Measurements from ENCODE around the gene GRM8. TPM values are rescaled to one million over a fixed set of nuclear protein-coding genes. Genes with fewer than 3 reads are reported as not detected.

The GRM8 gene
- not detected for total RNA-seq

DNA sequence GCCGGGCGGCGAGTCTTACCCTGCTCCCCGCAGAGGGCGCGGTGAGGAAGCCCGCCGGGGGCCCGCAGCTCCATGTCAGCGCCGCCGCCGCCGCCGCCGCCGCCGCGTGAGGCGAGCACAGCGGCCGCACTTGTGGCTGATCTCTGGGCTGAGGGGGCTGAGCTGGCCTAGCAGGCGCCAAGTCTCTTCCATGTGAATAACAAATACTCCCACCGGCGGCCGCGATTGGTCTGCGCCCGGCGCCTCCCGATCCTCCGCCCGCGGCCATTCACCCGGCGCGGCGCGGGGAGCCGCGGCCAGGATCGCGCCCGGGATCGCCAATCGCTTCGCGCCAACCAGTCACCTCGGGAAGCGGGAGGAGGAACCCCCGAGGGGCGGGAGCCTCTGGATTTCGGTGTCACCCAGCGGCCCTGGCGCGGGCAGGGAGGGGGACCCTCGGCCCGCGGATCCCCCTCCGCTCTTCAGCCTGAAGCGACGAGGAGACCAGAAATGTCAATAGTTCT is at the start of gene GRM8:
Gene GRM8 (minus strand): TSS at position 164 of the 503 bp plus-strand sequence.
- peak; percentile 39 for DNase-seq
- intact Hi-C loops (cut with DNase I, micrococcal nuclease): loop anchor here (1.0 to 10.0 kb wide), 5 partner anchors 94 to 451 kb away; partner anchors contain the start of gene ZNF800 (in 1 of the 2)
- ChIA-PET CTCF (interaction anchor here (1.1 to 1.3 kb wide), 3 partner anchors 15 to 191 kb away, joined by 3 read pairs; no protein-coding TSS in a partner anchor), POLR2A (no interaction called here)
- H3K27me3 Mint-ChIP-seq: peaks cover 62% of the 10 kb centered on the region
- H3K27ac Mint-ChIP-seq: no peak within 1 kb of the TSS
- H3K4me1 Mint-ChIP-seq: peaks cover 7% of the 10 kb centered on the region
- H3K9me3 Mint-ChIP-seq (ENCODE audit: low read depth): no peaks in the 10 kb centered on the region
- no peak for ATAC-seq
- H3K36me3 Mint-ChIP-seq (ENCODE audit: low read depth): no peaks in the 10 kb centered on the region
- peak within 1 kb of the TSS; percentile 75 for H3K4me3 Mint-ChIP-seq

DNA sequence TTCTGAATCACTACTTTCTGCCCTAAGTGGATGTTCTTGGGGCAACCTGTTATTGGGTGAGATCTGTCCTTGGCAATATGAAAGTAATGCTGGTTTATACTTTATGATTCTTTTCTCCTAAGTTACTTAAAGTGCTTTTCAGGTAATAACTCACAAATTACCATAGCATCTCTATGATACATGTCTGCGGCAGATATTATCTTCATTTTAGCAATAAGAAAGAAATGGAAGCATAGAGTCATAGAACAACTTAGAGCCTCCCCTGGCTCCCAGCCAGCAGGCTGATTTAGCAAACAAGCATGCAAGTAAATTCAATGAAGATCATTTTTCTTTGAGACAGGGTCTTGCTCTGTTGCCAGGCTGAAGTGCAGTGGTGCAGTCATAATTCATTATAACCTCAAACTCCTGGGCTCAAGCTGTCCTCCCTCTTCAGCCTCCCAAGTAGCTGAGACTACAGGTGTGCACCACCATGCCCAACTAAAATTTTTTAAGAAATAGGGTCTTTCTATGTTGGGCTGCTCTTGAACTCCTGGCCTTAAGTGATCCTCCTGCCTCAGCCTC is 38.1 kb upstream of the GRM8 start:
- H3K4me3 Mint-ChIP-seq: no peak overlapping the region
- intact Hi-C loops (cut with DNase I, micrococcal nuclease): no loop called here
- DNase-seq (no peak), ATAC-seq (no peak)
- H3K9me3 Mint-ChIP-seq (ENCODE audit: low read depth): no peaks in the 10 kb centered on the region
- H3K36me3 Mint-ChIP-seq (ENCODE audit: low read depth): no peaks in the 10 kb centered on the region
- H3K27ac Mint-ChIP-seq: no peak overlapping the region
- no peaks in the 10 kb centered on the region for H3K4me1 Mint-ChIP-seq
- H3K27me3 Mint-ChIP-seq: peaks cover 12% of the 10 kb centered on the region
- CTCF ChIA-PET: interaction anchor here (1.0 kb wide), 1 partner anchor 14 kb away, joined by 4 read pairs; no protein-coding TSS in a partner anchor
- POLR2A ChIA-PET: no interaction called here

- CTCF ChIA-PET: interaction anchor here (1.6 kb wide), 1 partner anchor 15 kb away, joined by 3 read pairs; no protein-coding TSS in a partner anchor
- Mint-ChIP-seq H3K4me3 (no peak overlapping the region), H3K4me1 (no peaks in the 10 kb centered on the region), H3K36me3 (ENCODE audit: low read depth) (no peaks in the 10 kb centered on the region), H3K27me3 (peaks cover 10% of the 10 kb centered on the region), H3K9me3 (ENCODE audit: low read depth) (no peaks in the 10 kb centered on the region), H3K27ac (no peak overlapping the region)
- POLR2A ChIA-PET: no interaction called here
- DNase-seq: no peak
- intact Hi-C loops (cut with DNase I, micrococcal nuclease): no loop called here
- no peak for ATAC-seq
Observed at GRCh38 chr7:127290116-127290655, 37.4 kb upstream of the GRM8 start.

GRCh38 chr7:127287133-127287532 is 34.4 kb upstream of the GRM8 start:
- Mint-ChIP-seq H3K36me3 (ENCODE audit: low read depth) (no peaks in the 10 kb centered on the region), H3K9me3 (ENCODE audit: low read depth) (no peaks in the 10 kb centered on the region), H3K4me1 (no peaks in the 10 kb centered on the region), H3K4me3 (no peak overlapping the region), H3K27me3 (peaks cover 8% of the 10 kb centered on the region), H3K27ac (no peak overlapping the region)
- POLR2A ChIA-PET: no interaction called here
- intact Hi-C loops (cut with DNase I, micrococcal nuclease): no loop called here
- CTCF ChIA-PET: no interaction called here
- DNase-seq (no peak), ATAC-seq (no peak)

GRCh38 chr7:127270093-127270492 is 17.4 kb upstream of the GRM8 start:
- ATAC-seq (no peak), DNase-seq (no peak)
- peaks cover 32% of the 10 kb centered on the region for H3K27me3 Mint-ChIP-seq
- H3K4me3 Mint-ChIP-seq: no peak overlapping the region
- H3K9me3 Mint-ChIP-seq (ENCODE audit: low read depth): no peaks in the 10 kb centered on the region
- no peaks in the 10 kb centered on the region for H3K4me1 Mint-ChIP-seq
- no peaks in the 10 kb centered on the region for H3K36me3 Mint-ChIP-seq (ENCODE audit: low read depth)
- POLR2A ChIA-PET: no interaction called here
- CTCF ChIA-PET: interaction anchor here (0.7 kb wide), 1 partner anchor 717 kb away, joined by 3 read pairs; no protein-coding TSS in a partner anchor
- intact Hi-C loops (cut with DNase I, micrococcal nuclease): no loop called here
- H3K27ac Mint-ChIP-seq: no peak overlapping the region

DNA sequence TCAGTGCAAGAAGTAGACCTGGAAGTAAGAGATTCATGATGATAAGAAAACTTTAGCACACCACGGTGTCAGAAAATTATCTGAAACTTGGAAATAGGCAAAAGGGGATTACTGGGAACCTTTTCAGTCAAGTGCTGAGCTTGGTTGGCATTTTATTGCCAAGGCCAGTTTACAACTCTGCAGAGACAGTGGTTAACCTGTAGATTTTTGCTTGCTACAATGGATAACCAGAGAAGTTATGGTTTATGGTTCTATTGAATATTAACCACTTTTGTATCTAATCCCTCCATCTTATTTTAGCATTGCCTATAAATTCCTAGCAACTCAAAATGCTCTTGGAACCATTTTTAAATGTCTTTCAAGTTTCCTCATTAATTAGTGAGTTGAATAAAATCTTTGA is 13.3 kb upstream of the GRM8 start:
- H3K9me3 Mint-ChIP-seq (ENCODE audit: low read depth): no peaks in the 10 kb centered on the region
- H3K4me1 Mint-ChIP-seq: no peaks in the 10 kb centered on the region
- no peak overlapping the region for H3K27ac Mint-ChIP-seq
- ATAC-seq (no peak), DNase-seq (no peak)
- no peak overlapping the region for H3K4me3 Mint-ChIP-seq
- ChIA-PET POLR2A (no interaction called here), CTCF (no interaction called here)
- peaks cover 35% of the 10 kb centered on the region for H3K27me3 Mint-ChIP-seq
- intact Hi-C loops (cut with DNase I, micrococcal nuclease): no loop called here
- H3K36me3 Mint-ChIP-seq (ENCODE audit: low read depth): no peaks in the 10 kb centered on the region

GRCh38 chr7:127264219-127264618 is 11.5 kb upstream of the GRM8 start:
- H3K36me3 Mint-ChIP-seq (ENCODE audit: low read depth): no peaks in the 10 kb centered on the region
- no peaks in the 10 kb centered on the region for H3K9me3 Mint-ChIP-seq (ENCODE audit: low read depth)
- H3K4me3 Mint-ChIP-seq: no peak overlapping the region
- intact Hi-C loops (cut with DNase I, micrococcal nuclease): no loop called here
- DNase-seq (no peak), ATAC-seq (no peak)
- peaks cover 31% of the 10 kb centered on the region for H3K27me3 Mint-ChIP-seq
- CTCF ChIA-PET: interaction anchor here (0.6 kb wide), 1 partner anchor 11 kb away, joined by 3 read pairs; no protein-coding TSS in a partner anchor
- H3K27ac Mint-ChIP-seq: no peak overlapping the region
- POLR2A ChIA-PET: no interaction called here
- H3K4me1 Mint-ChIP-seq: no peaks in the 10 kb centered on the region

DNA sequence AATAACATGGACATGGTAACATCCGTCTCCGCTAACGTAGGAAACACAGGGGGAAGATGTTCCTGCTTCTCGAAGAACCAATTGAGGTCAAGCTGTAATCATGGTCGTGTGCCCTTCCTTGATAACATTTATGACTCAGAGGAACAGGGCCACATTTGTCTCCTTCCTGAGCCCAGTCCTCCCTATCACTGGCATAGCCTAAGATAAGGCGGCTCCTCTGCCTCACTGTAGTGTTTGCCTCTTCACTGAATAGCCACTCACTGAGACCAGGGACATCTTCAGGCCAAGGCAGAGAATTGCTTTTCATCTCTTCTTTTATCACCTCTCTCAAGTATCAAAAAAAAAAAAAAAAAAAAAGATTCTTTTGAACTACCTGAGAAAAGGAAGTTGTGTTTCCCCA is 5.4 kb upstream of the GRM8 start:
- no peak overlapping the region for H3K27ac Mint-ChIP-seq
- DNase-seq: no peak
- no peaks in the 10 kb centered on the region for H3K36me3 Mint-ChIP-seq (ENCODE audit: low read depth)
- ATAC-seq: no peak
- H3K4me3 Mint-ChIP-seq: no peak overlapping the region
- peaks cover 50% of the 10 kb centered on the region for H3K27me3 Mint-ChIP-seq
- H3K9me3 Mint-ChIP-seq (ENCODE audit: low read depth): no peaks in the 10 kb centered on the region
- POLR2A ChIA-PET: no interaction called here
- intact Hi-C loops (cut with DNase I, micrococcal nuclease): loop anchor here in 1 of 2 experiments (10.0 kb wide), 1 partner anchor 153 kb away; no protein-coding TSS in a partner anchor
- CTCF ChIA-PET: interaction anchor here (1.0 to 1.1 kb wide), 2 partner anchors 11 to 13 kb away, joined by 3 to 6 read pairs; no protein-coding TSS in a partner anchor
- H3K4me1 Mint-ChIP-seq: peaks cover 3% of the 10 kb centered on the region

DNA sequence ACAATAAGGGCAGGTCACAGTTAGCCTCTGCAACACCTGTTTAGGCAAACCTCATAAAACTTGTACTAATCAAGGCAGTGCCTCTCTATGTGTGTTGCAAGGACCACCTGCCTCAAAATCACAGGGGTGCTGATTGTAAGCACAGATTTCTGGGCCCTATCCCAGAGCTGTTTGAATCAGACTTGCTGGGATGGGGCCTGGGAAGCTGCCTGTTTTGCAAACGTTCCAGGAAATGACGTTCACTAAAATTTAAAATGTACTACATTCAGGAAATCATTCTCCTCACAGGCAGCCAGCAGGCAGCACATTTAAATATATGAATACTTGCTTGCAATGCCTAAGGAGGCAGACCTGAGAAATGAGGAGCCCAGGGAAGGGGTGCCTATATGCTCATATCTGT is 4.3 kb upstream of the GRM8 start:
- Mint-ChIP-seq H3K27ac (no peak overlapping the region), H3K4me3 (no peak overlapping the region), H3K4me1 (peaks cover 7% of the 10 kb centered on the region), H3K9me3 (ENCODE audit: low read depth) (no peaks in the 10 kb centered on the region), H3K27me3 (peaks cover 53% of the 10 kb centered on the region), H3K36me3 (ENCODE audit: low read depth) (no peaks in the 10 kb centered on the region)
- ATAC-seq: no peak
- ChIA-PET POLR2A (interaction anchor here (0.5 kb wide), 1 partner anchor 131 kb away, joined by 3 read pairs; no protein-coding TSS in a partner anchor), CTCF (interaction anchor here (1.9 kb wide), 1 partner anchor 12 kb away, joined by 6 read pairs; no protein-coding TSS in a partner anchor)
- intact Hi-C loops (cut with DNase I, micrococcal nuclease): loop anchor here in 1 of 2 experiments (10.0 kb wide), 1 partner anchor 152 kb away; no protein-coding TSS in a partner anchor
- DNase-seq: no peak

- DNase-seq (no peak), ATAC-seq (no peak)
- Mint-ChIP-seq H3K27ac (no peak overlapping the region), H3K9me3 (ENCODE audit: low read depth) (no peaks in the 10 kb centered on the region), H3K4me3 (no peak overlapping the region), H3K27me3 (peaks cover 49% of the 10 kb centered on the region), H3K4me1 (peaks cover 10% of the 10 kb centered on the region), H3K36me3 (ENCODE audit: low read depth) (no peaks in the 10 kb centered on the region)
- ChIA-PET CTCF (interaction anchor here (1.9 kb wide), 1 partner anchor 11 kb away, joined by 6 read pairs; no protein-coding TSS in a partner anchor), POLR2A (no interaction called here)
- intact Hi-C loops (cut with DNase I, micrococcal nuclease): loop anchor here in 1 of 2 experiments (10.0 kb wide), 1 partner anchor 151 kb away; no protein-coding TSS in a partner anchor
Observed at GRCh38 chr7:127256041-127256725, 3.4 kb upstream of the GRM8 start.

DNA sequence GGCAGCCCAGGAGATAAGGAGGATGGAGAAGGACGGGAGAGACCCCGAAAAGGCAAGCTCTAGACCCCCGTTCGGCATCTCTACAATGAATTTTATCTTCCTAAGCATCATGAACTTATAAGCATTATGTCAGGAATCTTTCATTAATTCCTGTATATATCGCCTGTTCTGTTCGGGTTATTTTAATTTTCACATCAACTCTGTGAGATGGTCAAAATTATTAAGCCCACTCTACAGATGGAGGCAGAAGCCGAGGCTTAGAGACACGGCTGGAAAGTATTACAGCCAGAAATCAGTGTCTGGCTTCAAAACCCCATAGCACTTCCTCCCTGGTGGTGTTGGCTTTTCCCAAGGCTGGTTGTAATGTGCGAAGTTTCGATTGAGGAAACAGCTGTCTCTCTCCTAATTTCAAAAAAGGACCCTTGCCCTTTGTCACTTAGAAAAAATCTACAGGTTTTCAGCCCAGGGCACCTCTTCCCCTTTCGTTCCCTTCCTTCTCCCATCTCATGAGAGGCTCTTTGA is 1.5 kb upstream of the GRM8 start:
- Mint-ChIP-seq H3K4me1 (peaks cover 10% of the 10 kb centered on the region), H3K27me3 (peaks cover 62% of the 10 kb centered on the region), H3K9me3 (ENCODE audit: low read depth) (no peaks in the 10 kb centered on the region), H3K27ac (no peak overlapping the region), H3K4me3 (peak overlapping the region; percentile 75), H3K36me3 (ENCODE audit: low read depth) (no peaks in the 10 kb centered on the region)
- no peak for ATAC-seq
- intact Hi-C loops (cut with DNase I, micrococcal nuclease): loop anchor here (1.0 to 10.0 kb wide), 5 partner anchors 147 to 452 kb away; no protein-coding TSS in a partner anchor
- no peak for DNase-seq
- CTCF ChIA-PET: interaction anchor here (0.6 to 2.2 kb wide), 14 partner anchors 8 to 1106 kb away, joined by 3 to 10 read pairs (median 3); no protein-coding TSS in a partner anchor
- POLR2A ChIA-PET: no interaction called here
